ENCODE measurements around the gene CRYGA.

CRYGA gene

DNA sequence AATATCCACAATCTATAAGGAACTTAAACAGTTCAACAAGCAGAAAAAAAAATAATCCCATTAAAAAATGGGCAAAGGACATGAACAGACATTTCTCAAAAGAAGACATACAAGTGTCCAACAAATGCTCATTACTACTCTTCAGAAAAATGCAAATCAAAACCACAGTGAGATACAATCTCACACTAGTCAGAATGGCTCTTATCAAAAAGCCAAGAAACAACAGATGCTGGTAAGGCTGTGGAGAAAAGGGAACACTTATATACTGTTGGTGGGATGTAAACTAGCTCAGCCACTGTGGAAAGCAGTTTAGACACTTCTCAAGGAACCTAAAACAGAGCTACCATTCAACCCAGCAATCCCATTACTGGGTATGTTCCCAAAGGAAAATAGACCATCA is 10.2 kb downstream of the CRYGA start:
- TF ChIP-seq ZFX (IDR thresholded peaks at IDR 0.05), result no peak
- TF ChIP-seq, protein P1, sequence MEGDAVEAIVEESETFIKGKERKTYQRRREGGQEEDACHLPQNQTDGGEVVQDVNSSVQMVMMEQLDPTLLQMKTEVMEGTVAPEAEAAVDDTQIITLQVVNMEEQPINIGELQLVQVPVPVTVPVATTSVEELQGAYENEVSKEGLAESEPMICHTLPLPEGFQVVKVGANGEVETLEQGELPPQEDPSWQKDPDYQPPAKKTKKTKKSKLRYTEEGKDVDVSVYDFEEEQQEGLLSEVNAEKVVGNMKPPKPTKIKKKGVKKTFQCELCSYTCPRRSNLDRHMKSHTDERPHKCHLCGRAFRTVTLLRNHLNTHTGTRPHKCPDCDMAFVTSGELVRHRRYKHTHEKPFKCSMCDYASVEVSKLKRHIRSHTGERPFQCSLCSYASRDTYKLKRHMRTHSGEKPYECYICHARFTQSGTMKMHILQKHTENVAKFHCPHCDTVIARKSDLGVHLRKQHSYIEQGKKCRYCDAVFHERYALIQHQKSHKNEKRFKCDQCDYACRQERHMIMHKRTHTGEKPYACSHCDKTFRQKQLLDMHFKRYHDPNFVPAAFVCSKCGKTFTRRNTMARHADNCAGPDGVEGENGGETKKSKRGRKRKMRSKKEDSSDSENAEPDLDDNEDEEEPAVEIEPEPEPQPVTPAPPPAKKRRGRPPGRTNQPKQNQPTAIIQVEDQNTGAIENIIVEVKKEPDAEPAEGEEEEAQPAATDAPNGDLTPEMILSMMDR (conservative IDR thresholded peaks at IDR 0.05), result no peak
- H3K27ac ChIP-seq, result no peak overlapping the region

DNA sequence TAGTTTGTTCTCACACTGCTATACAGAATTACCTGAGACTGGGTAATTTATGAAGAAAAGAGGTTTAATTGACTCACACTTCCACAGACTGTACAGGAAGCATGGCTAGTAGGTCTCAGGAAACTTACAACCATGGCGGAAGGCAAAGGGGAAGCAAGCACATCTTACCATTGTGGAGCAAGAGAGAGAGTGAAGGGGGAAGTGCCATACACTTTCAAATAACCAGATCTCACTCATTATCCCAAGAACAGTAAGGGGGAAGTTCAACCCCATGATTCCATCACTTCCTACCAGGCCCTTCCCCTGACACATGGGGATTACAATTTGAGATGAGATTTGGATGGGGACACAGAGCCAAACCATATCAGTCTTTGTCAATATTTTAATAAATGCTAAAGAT is 12.4 kb downstream of the CRYGA start:
- H3K27ac ChIP-seq, result no peak overlapping the region
- TF ChIP-seq ZFX (IDR thresholded peaks at IDR 0.05), result no peak
- TF ChIP-seq, protein P1 (conservative IDR thresholded peaks at IDR 0.05), result no peak

DNA sequence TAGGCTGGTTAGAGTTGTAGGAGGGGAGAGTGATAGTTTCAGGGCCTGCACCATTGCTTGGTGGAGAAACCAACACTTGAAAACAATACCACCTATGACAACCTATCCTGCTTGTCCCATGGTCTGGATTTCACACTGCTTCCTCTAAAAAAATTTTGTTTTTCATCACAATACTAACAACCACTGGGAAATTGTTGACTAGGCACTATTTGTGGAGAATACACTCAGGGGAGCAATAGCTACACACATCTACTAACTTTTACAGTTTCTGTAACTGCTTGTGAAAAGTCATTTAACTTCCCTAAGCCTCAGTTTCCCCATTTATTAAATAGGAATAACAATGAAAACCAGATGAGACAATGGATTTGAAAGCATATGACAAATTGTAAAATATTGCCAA is 13.3 kb downstream of the CRYGA start:
- no peak overlapping the region for H3K27ac ChIP-seq
- TF ChIP-seq, protein P1 (conservative IDR thresholded peaks at IDR 0.05), result no peak
- TF ChIP-seq ZFX (IDR thresholded peaks at IDR 0.05), result no peak

DNA sequence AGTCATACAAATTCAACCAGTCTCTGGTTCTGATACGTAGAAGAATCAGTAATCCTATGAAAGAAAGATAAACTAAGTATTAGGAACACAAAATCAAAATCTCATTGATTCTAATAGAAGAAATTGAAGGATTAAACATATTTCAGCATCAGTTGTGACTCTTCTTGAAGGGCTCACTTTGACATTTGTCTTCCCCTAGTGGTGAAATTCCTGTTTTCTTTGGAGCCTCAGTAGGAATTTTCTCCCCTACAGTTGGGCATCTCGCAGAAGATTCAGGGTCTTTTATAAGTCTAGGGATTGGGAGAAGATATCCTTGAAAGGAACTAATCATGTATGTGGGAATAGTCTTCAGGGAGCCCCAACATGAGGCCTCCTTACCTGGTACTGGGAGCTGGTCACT is 14.6 kb downstream of the CRYGA start:
- no peak overlapping the region for H3K27ac ChIP-seq
- TF ChIP-seq, protein P1 (conservative IDR thresholded peaks at IDR 0.05), result peak; percentile 32
- no peak for TF ChIP-seq ZFX (IDR thresholded peaks at IDR 0.05)

DNA sequence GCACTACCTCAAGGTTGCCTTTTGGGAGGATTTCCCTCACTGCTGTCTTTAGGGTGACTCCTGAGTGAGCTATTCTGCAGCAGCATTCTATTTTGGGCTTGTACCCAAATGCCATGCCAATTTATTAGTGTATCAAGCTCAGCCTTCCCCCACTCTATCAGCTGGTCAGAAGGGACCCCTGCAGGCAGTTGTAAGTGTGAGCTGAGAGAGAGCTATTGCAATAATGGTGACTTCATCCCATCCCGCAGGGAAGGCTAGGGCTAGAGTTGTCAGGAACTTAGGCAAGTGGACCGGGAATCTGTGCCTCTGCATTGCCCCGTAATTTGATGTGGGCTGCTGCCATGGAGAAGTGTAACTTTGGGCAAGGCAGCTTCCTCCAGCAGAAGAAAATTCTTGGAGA is 15.6 kb downstream of the CRYGA start:
- no peak overlapping the region for H3K27ac ChIP-seq
- TF ChIP-seq, protein P1 (conservative IDR thresholded peaks at IDR 0.05), result no peak
- no peak for TF ChIP-seq ZFX (IDR thresholded peaks at IDR 0.05)

DNA sequence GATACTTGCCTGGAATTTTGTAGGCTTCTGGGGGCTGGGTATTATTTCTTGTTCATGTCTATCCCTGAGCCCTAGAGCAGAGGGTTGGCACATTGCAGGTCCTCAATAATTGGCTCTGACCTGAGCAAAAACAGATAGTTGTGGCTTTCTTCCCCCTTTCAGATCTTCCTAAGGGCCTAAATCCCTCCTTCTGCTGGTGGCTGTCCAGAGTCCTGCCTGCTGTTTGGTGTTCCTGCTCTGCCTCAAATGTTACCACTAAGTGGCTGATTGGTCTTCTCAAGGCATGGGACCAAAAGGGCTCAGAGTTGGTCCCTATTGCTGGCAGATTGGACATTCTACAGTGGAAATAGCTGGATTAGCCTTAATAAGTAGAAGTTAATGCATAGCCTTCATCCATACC is 16.4 kb downstream of the CRYGA start:
- H3K27ac ChIP-seq, result no peak overlapping the region
- TF ChIP-seq, protein P1 (conservative IDR thresholded peaks at IDR 0.05), result no peak
- TF ChIP-seq ZFX (IDR thresholded peaks at IDR 0.05), result no peak

DNA sequence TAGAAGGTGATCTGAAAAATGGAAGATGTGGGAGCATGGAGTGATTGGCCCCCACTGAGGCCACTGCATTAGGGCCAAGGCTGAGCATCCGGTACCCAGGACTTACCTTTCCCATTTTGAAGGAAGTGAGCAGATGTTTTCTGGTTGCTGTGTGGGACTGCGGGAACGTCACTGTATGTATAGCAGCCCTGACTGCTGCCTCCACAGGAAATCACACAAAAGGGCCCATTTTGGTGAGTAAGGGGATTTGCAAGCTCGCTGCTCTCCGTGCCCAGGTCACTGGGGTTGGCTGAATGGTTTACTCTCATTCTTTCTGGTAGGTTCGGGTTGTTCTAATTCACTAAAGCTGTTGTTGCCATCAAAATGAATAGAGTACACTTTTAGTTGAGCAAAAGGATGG is 17.4 kb downstream of the CRYGA start, which contains the start of gene CRYGB:
Gene CRYGB, minus strand, starts transcription at position 153 of the 400 bp plus-strand sequence. Its CDS starts 38 bp downstream, at position 115.
- TF ChIP-seq ZFX (IDR thresholded peaks at IDR 0.05), result no peak
- TF ChIP-seq, protein P1 (conservative IDR thresholded peaks at IDR 0.05), result no peak
- H3K27ac ChIP-seq, result no peak within 1 kb of the TSS
